ENCODE data around the gene CRTC3.

GRCh38 chr15:90611157-90611556 lies 81.4 kb downstream of the CRTC3 start:
- TF ChIP-seq CTCF (conservative IDR thresholded peaks at IDR 0.05; ENCODE audit: low read length) (no peak), EZH2phosphoT487 (IDR thresholded peaks at IDR 0.05; ENCODE audit: borderline replicate concordance, low read depth, low read length) (no peak)

All from OCI-LY7 (cell line).